HFFc6 (cell line): ENCODE measurements around the gene PTPRD. TPM values are rescaled to one million over a fixed set of nuclear protein-coding genes. Genes with fewer than 3 reads are reported as not detected.

Experiments
- DNase-seq: peaks from one replicate; pipeline ENCODE4 v3.0.0-alpha.2; 2018
- H3K27ac Mint-ChIP-seq: 2 replicates; pipeline ENCODE4 v1.8.0; 2020; ENCODE audit warnings: mild to moderate bottlenecking, mixed read lengths
- H3K27me3 Mint-ChIP-seq: 2 replicates; pipeline ENCODE4 v1.8.0; 2021; ENCODE audit warnings: mild to moderate bottlenecking, moderate library complexity, mixed read lengths; ENCODE audit not compliant: insufficient read depth
- H3K36me3 Mint-ChIP-seq: 2 replicates; pipeline ENCODE4 v1.8.0; 2021; ENCODE audit warnings: low read depth, mixed read lengths
- H3K4me1 Mint-ChIP-seq: 2 replicates; pipeline ENCODE4 v1.8.0; 2020; ENCODE audit warnings: low read depth, mixed read lengths
- H3K4me3 Mint-ChIP-seq: 2 replicates; pipeline ENCODE4 v1.8.0; 2020; ENCODE audit warnings: mild to moderate bottlenecking, moderate library complexity, mixed read lengths
- H3K9me3 Mint-ChIP-seq: 2 replicates; pipeline ENCODE4 v1.8.0; 2020; ENCODE audit warnings: mild to moderate bottlenecking, mixed read lengths
- CTCF ChIP-seq: fragments of 200-600 bp; sonication (generic); IDR thresholded peaks from 2 replicates; pipeline ENCODE4 v1.5.0; 2021; ENCODE audit warnings: antibody characterized with exemption, mild to moderate bottlenecking
- total RNA-seq, 6 experiments: library from RNA; stranded (reverse); fragmentation: NEBNext Ultra II Directional; extraction: Animal tissue kit (Norgen Biotek cat#: 25700); gene quantifications; 2 replicates in 1 of 6; 3 replicates in 5 of 6; pipeline ENCODE4 v1.2.3, GENCODE V29; 2021

PTPRD gene
- total RNA-seq, 6 experiments from 2014 or later: not detected

DNA sequence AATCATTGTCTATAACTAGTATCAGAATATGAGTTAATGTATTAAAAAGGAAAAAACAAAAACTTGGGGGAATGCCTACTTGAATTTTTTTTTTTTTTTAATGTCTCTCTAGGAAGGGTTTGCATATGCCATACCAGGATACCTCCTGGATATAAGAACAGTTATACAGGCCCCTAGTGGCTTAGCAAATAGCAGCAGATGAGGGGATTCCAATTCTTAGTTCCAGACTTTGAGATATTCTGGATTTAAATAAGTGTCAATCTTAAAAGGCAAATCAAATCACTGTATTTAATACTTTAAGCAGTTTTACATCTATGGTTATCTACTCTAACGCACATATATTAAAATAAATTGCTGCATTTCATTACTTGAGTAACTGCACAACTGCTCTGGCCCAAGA, 1757.8 kb downstream of the PTPRD start:
- Mint-ChIP-seq H3K4me1 (no peaks in the 10 kb centered on the region), H3K9me3 (peaks cover under 1% of the 10 kb centered on the region; the same call in 1 of the 2 replicates), H3K4me3 (no peak overlapping the region), H3K27ac (no peak overlapping the region), H3K27me3 (peaks cover 16% of the 10 kb centered on the region), H3K36me3 (no peaks in the 10 kb centered on the region)
- no peak for TF ChIP-seq CTCF
- DNase-seq: no peak

GRCh38 chr9:8852301-8852864, 1760.4 kb downstream of the PTPRD start:
- Mint-ChIP-seq H3K9me3 (peaks cover 12% of the 10 kb centered on the region; the same call in 1 of the 2 replicates), H3K36me3 (no peaks in the 10 kb centered on the region), H3K27ac (no peak overlapping the region), H3K27me3 (peaks cover 5% of the 10 kb centered on the region), H3K4me3 (no peak overlapping the region), H3K4me1 (no peaks in the 10 kb centered on the region)
- TF ChIP-seq CTCF: no peak
- no peak for DNase-seq

DNA sequence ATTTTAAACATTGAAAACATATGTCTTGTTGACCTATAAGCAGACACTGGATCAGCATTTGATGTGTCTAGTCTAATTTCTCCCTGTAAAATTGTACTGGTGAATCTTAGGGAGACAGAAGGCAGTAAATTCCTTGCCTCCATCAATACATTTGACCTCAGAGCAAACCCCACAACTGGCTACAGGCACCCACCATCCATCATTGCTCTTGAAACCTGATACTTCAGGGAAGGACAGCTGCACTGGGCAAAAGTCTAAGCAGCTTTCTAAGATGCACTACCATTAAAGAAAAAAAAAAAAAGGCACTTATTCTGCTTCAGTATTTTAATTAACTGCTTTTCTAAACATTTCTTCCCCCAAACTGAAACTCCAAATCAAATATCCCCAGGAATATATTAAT, 1761.9 kb downstream of the PTPRD start:
- no peaks in the 10 kb centered on the region; the same call in 1 of the 2 replicates for H3K27me3 Mint-ChIP-seq
- TF ChIP-seq CTCF: no peak
- H3K4me3 Mint-ChIP-seq: no peak overlapping the region
- no peaks in the 10 kb centered on the region for H3K4me1 Mint-ChIP-seq
- DNase-seq: no peak
- no peak overlapping the region for H3K27ac Mint-ChIP-seq
- H3K36me3 Mint-ChIP-seq: no peaks in the 10 kb centered on the region
- peaks cover 19% of the 10 kb centered on the region for H3K9me3 Mint-ChIP-seq

GRCh38 chr9:8845808-8846207, 1767.0 kb downstream of the PTPRD start:
- Mint-ChIP-seq H3K27ac (no peak overlapping the region), H3K9me3 (peaks cover 24% of the 10 kb centered on the region)

DNA sequence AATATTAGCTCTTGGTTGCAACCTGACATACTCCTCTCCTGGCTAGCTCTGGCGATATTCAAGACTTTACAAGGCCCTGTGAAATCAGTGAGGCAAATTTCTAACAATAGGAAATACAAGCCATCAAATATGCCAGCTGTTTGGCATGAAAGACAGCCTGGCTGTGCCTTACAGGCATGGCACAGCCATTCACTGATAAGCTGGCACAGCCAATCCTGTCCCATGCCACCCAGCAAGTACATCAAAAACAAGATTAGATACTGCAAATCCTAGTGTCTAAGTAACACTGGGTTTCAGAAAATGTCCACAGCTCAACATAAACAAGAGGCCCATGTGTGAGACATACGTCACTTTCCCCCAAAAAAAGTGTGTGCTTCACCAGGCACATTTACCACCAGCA, 1767.4 kb downstream of the PTPRD start:
- H3K27me3 Mint-ChIP-seq: no peaks in the 10 kb centered on the region; the same call in 1 of the 2 replicates
- no peak overlapping the region for H3K4me3 Mint-ChIP-seq
- no peak for TF ChIP-seq CTCF

More at GRCh38 chr9:8845808-8846207, 1767.0 kb downstream of the PTPRD start:
- Mint-ChIP-seq H3K36me3 (no peaks in the 10 kb centered on the region), H3K4me3 (no peak overlapping the region), H3K4me1 (no peaks in the 10 kb centered on the region), H3K27me3 (no peaks in the 10 kb centered on the region; the same call in 1 of the 2 replicates)
- no peak for DNase-seq
- TF ChIP-seq CTCF: no peak

More for the DNA sequence above, 1767.4 kb downstream of the PTPRD start:
- Mint-ChIP-seq H3K27ac (no peak overlapping the region), H3K36me3 (no peaks in the 10 kb centered on the region), H3K9me3 (peaks cover 24% of the 10 kb centered on the region), H3K4me1 (no peaks in the 10 kb centered on the region)
- no peak for DNase-seq
